ENCODE results near the gene LASP1. TPM values are rescaled to one million over a fixed set of nuclear protein-coding genes. Genes with fewer than 3 reads are reported as not detected.

LASP1 gene
- polyA plus RNA-seq, 2 donors = 26.5 to 33.0 TPM

GRCh38 chr17:38970128-38970527 lies 100.3 kb downstream of the LASP1 start:
- H3K27me3 ChIP-seq (ENCODE audit: control insufficient read depth in 1 of 2, insufficient read depth in 2 of 2, low read length in 2 of 2) = no peaks in the 10 kb centered on the region
- no peaks in the 10 kb centered on the region for H3K36me3 ChIP-seq (ENCODE audit: control insufficient read depth in 2 of 2, insufficient read depth in 2 of 2, low read length in 1 of 2)
- no peaks in the 10 kb centered on the region for H3K4me1 ChIP-seq (ENCODE audit: control insufficient read depth in 2 of 2, insufficient read depth in 2 of 2, low read length in 1 of 2)
- H3K27ac ChIP-seq (ENCODE audit: low read depth in 2 of 2, low read length in 1 of 2) = no peak overlapping the region
- 72 to 74% methylated on average over 4 of the region's 4 CpGs for WGBS, 2 donors
- no peak overlapping the region for H3K4me3 ChIP-seq (ENCODE audit: low read depth in 1 of 2, low read length in 2 of 2)
- no peaks in the 10 kb centered on the region for H3K9me3 ChIP-seq (ENCODE audit: control insufficient read depth in 2 of 2, insufficient read depth in 1 of 2, low read depth in 1 of 2, low read length in 1 of 2)

- Histone ChIP-seq H3K4me3 (ENCODE audit: low read depth in 1 of 2, low read length in 2 of 2) (no peak overlapping the region), H3K36me3 (ENCODE audit: control insufficient read depth in 2 of 2, insufficient read depth in 2 of 2, low read length in 1 of 2) (no peaks in the 10 kb centered on the region), H3K9me3 (ENCODE audit: control insufficient read depth in 2 of 2, insufficient read depth in 1 of 2, low read depth in 1 of 2, low read length in 1 of 2) (no peaks in the 10 kb centered on the region), H3K4me1 (ENCODE audit: control insufficient read depth in 2 of 2, insufficient read depth in 2 of 2, low read length in 1 of 2) (no peaks in the 10 kb centered on the region), H3K27me3 (ENCODE audit: control insufficient read depth in 1 of 2, insufficient read depth in 2 of 2, low read length in 2 of 2) (no peaks in the 10 kb centered on the region), H3K27ac (ENCODE audit: low read depth in 2 of 2, low read length in 1 of 2) (no peak overlapping the region)
- 69 to 75% methylated on average over 5 of the region's 5 CpGs for WGBS, 2 donors
Observed at GRCh38 chr17:38970804-38971203, 100.9 kb downstream of the LASP1 start.

Other genes starting within 250 kb of the LASP1 start
- gene EPOP, start 195.1 kb upstream of the LASP1 start, polyA plus RNA-seq = 1 to 10 TPM; 1.1 to 1.9 TPM
- 10 to 100 TPM; 20.9 to 66.1 TPM for gene MLLT6, start 164.8 kb upstream of the LASP1 start, polyA plus RNA-seq
- gene CISD3, start 139.7 kb upstream of the LASP1 start, polyA plus RNA-seq = 10 to 100 TPM; 14.5 to 28.5 TPM
- 10 to 100 TPM in 1 of 2 donors, 1 to 10 TPM in 1; 9.4 to 22.4 TPM for gene PCGF2, start 121.7 kb upstream of the LASP1 start, polyA plus RNA-seq
- gene PSMB3, start 117.3 kb upstream of the LASP1 start, polyA plus RNA-seq = 100 to 1,000 TPM; 198 to 204 TPM
- gene PIP4K2B, start 70.5 kb upstream of the LASP1 start, polyA plus RNA-seq = 10 to 100 TPM in 1 of 2 donors, 1 to 10 TPM in 1; 7.7 to 11.1 TPM
- gene CWC25, start 44.7 kb upstream of the LASP1 start, polyA plus RNA-seq = 10 to 100 TPM; 15.2 to 21.0 TPM
- 1,000 to 10,000 TPM; 2,779 to 3,117 TPM for gene RPL23, start 16.3 kb upstream of the LASP1 start, polyA plus RNA-seq
- not detected for gene FBXO47, start 97.3 kb downstream of the LASP1 start, polyA plus RNA-seq